Activated T-helper 2 cell treated with anti-CD3 and anti-CD28 coated beads, Interferon-gamma antibody, Interleukin-2, Interleukin-4, amounts not matched to agents 10 μg/mL and 5 μg/mL and 100 μg/mL, durations not matched to agents 14 hours and 24 hours and 36 hours (primary cell): ENCODE measurements around the gene GNAQ. TPM values are rescaled to one million over a fixed set of nuclear protein-coding genes. Genes with fewer than 3 reads are reported as not detected.

Experiments used
- total RNA-seq: library from RNA; stranded (reverse); gene quantifications from 2 replicates; pipeline ENCODE4 v1.2.3, GENCODE V29; 2022

The GNAQ gene
- total RNA-seq, 1 donor from 2014 or later = 28.6 TPM

Other genes with a start within 250 kb of the GNAQ start
- gene CEP78, start 204.3 kb upstream of the GNAQ start, total RNA-seq = 33.7 and 36.5 TPM in 2 replicates